H9 (cell line): ENCODE results near the gene REEP1. TPM values are rescaled to one million over a fixed set of nuclear protein-coding genes. Genes with fewer than 3 reads are reported as not detected.

Experiments
- DNase-seq: peaks from one replicate; pipeline ENCODE4 v3.0.0-alpha.2; 2017
- H2AFZ ChIP-seq: one replicate; pipeline ENCODE4 v1.6.1; 2013; ENCODE audit warnings: mild to moderate bottlenecking, low read length, control low read depth, moderate library complexity
- H2AK5ac ChIP-seq: 2 replicates; pipeline ENCODE4 v1.6.1; 2013; ENCODE audit warnings: low read length, control low read depth, mixed read lengths; ENCODE audit not compliant: insufficient read length
- H2BK120ac ChIP-seq: one replicate; pipeline ENCODE4 v1.6.1; 2013; ENCODE audit warnings: low read depth, mild to moderate bottlenecking, low read length, control low read depth, inconsistent platforms; ENCODE audit not compliant: poor library complexity, severe bottlenecking
- H2BK12ac ChIP-seq: 2 replicates; pipeline ENCODE4 v1.6.1; 2013; ENCODE audit warnings: low read length, control low read depth, mixed read lengths, low read depth; ENCODE audit not compliant: insufficient read length
- H2BK15ac ChIP-seq: 2 replicates; pipeline ENCODE4 v1.6.1; 2013; ENCODE audit warnings: low read depth, low read length, control low read depth
- H2BK20ac ChIP-seq: one replicate; pipeline ENCODE4 v1.6.1; 2013; ENCODE audit warnings: low read depth, mild to moderate bottlenecking, low read length, control low read depth, inconsistent platforms; ENCODE audit not compliant: poor library complexity, severe bottlenecking
- H2BK5ac ChIP-seq: 2 replicates; pipeline ENCODE4 v1.6.1; 2013; ENCODE audit warnings: low read length, control low read depth, mixed read lengths; ENCODE audit not compliant: insufficient read length
- H3K14ac ChIP-seq: 2 replicates; pipeline ENCODE4 v1.6.1; 2013; ENCODE audit warnings: low read length, control low read depth; ENCODE audit not compliant: insufficient read depth
- H3K18ac ChIP-seq: 2 replicates; pipeline ENCODE4 v1.6.1; 2013; ENCODE audit warnings: low read depth, mild to moderate bottlenecking, mixed read lengths, low read length, control low read depth; ENCODE audit not compliant: insufficient read length
- H3K23ac ChIP-seq: 2 replicates; pipeline ENCODE4 v1.6.1; 2013; ENCODE audit warnings: low read length, control low read depth, mixed read lengths, low read depth; ENCODE audit not compliant: insufficient read length
- H3K23me2 ChIP-seq: 2 replicates; pipeline ENCODE4 v1.6.1; 2013; ENCODE audit warnings: low read depth, mild to moderate bottlenecking, mixed read lengths, low read length, control low read depth; ENCODE audit not compliant: insufficient read length, poor library complexity, severe bottlenecking
- H3K27ac ChIP-seq: 2 replicates; pipeline ENCODE4 v1.5.1; 2013; ENCODE audit warnings: low read length, control low read depth, mixed read lengths, low read depth; ENCODE audit not compliant: insufficient read length
- H3K27me3 ChIP-seq: 2 replicates; pipeline ENCODE4 v1.6.1; 2013; ENCODE audit warnings: low read length, control low read depth, inconsistent platforms; ENCODE audit not compliant: insufficient read depth
- H3K4ac ChIP-seq: 2 replicates; pipeline ENCODE4 v1.6.1; 2013; ENCODE audit warnings: low read depth, mild to moderate bottlenecking, control low read depth, inconsistent platforms, low read length, moderate library complexity
- H3K4me1 ChIP-seq: 2 replicates; pipeline ENCODE4 v1.6.1; 2013; ENCODE audit warnings: low read length, control low read depth, inconsistent platforms; ENCODE audit not compliant: insufficient read depth
- H3K4me2 ChIP-seq: 2 replicates; pipeline ENCODE4 v1.6.1; 2013; ENCODE audit warnings: low read length, control low read depth, mixed read lengths; ENCODE audit not compliant: insufficient read length, insufficient read depth
- H3K56ac ChIP-seq: 2 replicates; pipeline ENCODE4 v1.6.1; 2013; ENCODE audit warnings: low read depth, mild to moderate bottlenecking, mixed read lengths, low read length, control low read depth; ENCODE audit not compliant: insufficient read length
- H3K79me1 ChIP-seq: 2 replicates; pipeline ENCODE4 v1.6.1; 2013; ENCODE audit warnings: low read depth, mild to moderate bottlenecking, moderate library complexity, low read length, control low read depth, inconsistent platforms; ENCODE audit not compliant: insufficient read depth, poor library complexity, severe bottlenecking
- H3K79me2 ChIP-seq: 2 replicates; pipeline ENCODE4 v1.6.1; 2013; ENCODE audit warnings: low read length, control low read depth, inconsistent platforms; ENCODE audit not compliant: insufficient read depth
- H3K9ac ChIP-seq: 2 replicates; pipeline ENCODE4 v1.6.1; 2013; ENCODE audit warnings: low read length, control low read depth, mixed read lengths; ENCODE audit not compliant: insufficient read length; ENCODE audit errors: extremely low read depth
- H3K9me3 ChIP-seq: one replicate; pipeline ENCODE4 v1.6.1; 2013; ENCODE audit warnings: low read depth, low read length, inconsistent platforms; ENCODE audit not compliant: control insufficient read depth
- H3T11ph ChIP-seq: one replicate; pipeline ENCODE4 v1.6.1; 2013; ENCODE audit warnings: mild to moderate bottlenecking, low read length, control low read depth, inconsistent platforms
- H4K20me1 ChIP-seq: one replicate; pipeline ENCODE4 v1.6.1; 2013; ENCODE audit not compliant: control insufficient read depth, insufficient read length, insufficient read depth
- H4K5ac ChIP-seq: 2 replicates; pipeline ENCODE4 v1.6.1; 2013; ENCODE audit warnings: low read depth, mild to moderate bottlenecking, mixed read lengths, low read length, control low read depth; ENCODE audit not compliant: insufficient read length
- H4K8ac ChIP-seq: replicated peaks from 2 replicates; pipeline ENCODE4 v1.6.1; 2013; ENCODE audit warnings: low read length, control low read depth, mixed read lengths, low read depth; ENCODE audit not compliant: insufficient read length
- H4K91ac ChIP-seq: 2 replicates; pipeline ENCODE4 v1.6.1; 2013; ENCODE audit warnings: low read depth, mild to moderate bottlenecking, moderate library complexity, mixed read lengths, low read length, control low read depth; ENCODE audit not compliant: insufficient read length
- H3K27ac Mint-ChIP-seq, 3 experiments: 2 replicates in 2 of 3; 3 replicates in 1 of 3; pipeline ENCODE4 v1.8.0; 2020 to 2021; ENCODE audit warnings: mixed read lengths in 3 of 3, mild to moderate bottlenecking in 1 of 3, moderate library complexity in 1 of 3
- H3K27me3 Mint-ChIP-seq: 2 replicates; pipeline ENCODE4 v1.8.0; 2021; ENCODE audit warnings: low read depth, mild to moderate bottlenecking, moderate library complexity, mixed read lengths
- H3K36me3 Mint-ChIP-seq, 3 experiments: 2 replicates in 2 of 3; 3 replicates in 1 of 3; pipeline ENCODE4 v1.8.0; 2020 to 2021; ENCODE audit warnings: low read depth in 3 of 3, mixed read lengths in 3 of 3; ENCODE audit not compliant: insufficient read depth in 1 of 3
- H3K4me1 Mint-ChIP-seq, 2 experiments: 2 replicates each; pipeline ENCODE4 v1.8.0; 2020; ENCODE audit warnings: mixed read lengths in 2 of 2
- H3K4me3 Mint-ChIP-seq, 2 experiments: 2 replicates in 1 of 2; 3 replicates in 1 of 2; pipeline ENCODE4 v1.8.0; 2020 to 2021; ENCODE audit warnings: mild to moderate bottlenecking in 2 of 2, mixed read lengths in 2 of 2, moderate library complexity in 1 of 2
- H3K9me3 Mint-ChIP-seq, 2 experiments: 2 replicates in 1 of 2; 3 replicates in 1 of 2; pipeline ENCODE4 v1.8.0; 2020; ENCODE audit warnings: mild to moderate bottlenecking in 2 of 2, mixed read lengths in 2 of 2, moderate library complexity in 1 of 2
- whole genome bisulfite sequencing: extraction: QIAGEN DNeasy Blood & Tissue Kit; methylation state at CpG from one replicate; pipeline ENCODE4 v1.1.7; 2013; ENCODE audit warnings: missing lambda C conversion rate, low lambda C conversion rate, mixed read lengths; ENCODE audit not compliant: insufficient read length; ENCODE audit errors: extremely low coverage; 5-methylcytosine and 5-hydroxymethylcytosine counted together
- total RNA-seq: library from RNA; stranded (reverse); gene quantifications from 2 replicates; pipeline ENCODE4 v1.2.1, GENCODE V29; 2021
- TF ChIP-seq, protein P1 (sequence below): fragments of 200-600 bp; sonication (generic); conservative IDR thresholded peaks from 3 replicates; pipeline ENCODE4 v1.8.0; 2021; ENCODE audit warnings: antibody characterized with exemption, mild to moderate bottlenecking

REEP1 gene
- total RNA-seq, 1 experiment from 2014 or later = 1.3 TPM

DNA sequence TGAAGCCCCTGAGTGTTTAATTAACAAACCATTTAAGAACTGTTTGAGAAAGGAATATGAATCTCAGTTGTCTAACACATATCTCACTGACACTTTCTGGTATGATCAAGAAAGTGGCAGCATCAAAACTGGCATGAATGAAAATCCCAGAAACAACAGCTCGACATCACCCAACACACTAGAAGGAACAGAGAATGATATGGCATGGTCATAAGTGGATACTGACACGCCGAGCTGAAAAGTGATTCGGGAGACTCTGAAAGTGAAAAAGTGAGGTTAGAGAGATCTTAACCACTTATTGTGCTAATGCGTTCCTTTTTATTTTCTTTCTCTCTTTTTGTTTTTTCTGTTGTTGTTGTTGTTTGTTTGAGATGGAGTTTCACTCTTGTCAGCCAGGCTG is 100.3 kb downstream of the REEP1 start:
- no peak overlapping the region for H2BK5ac ChIP-seq
- H3K23ac ChIP-seq = no peak overlapping the region
- H3T11ph ChIP-seq = no peak overlapping the region
- DNase-seq = no peak
- TF ChIP-seq, protein P1, sequence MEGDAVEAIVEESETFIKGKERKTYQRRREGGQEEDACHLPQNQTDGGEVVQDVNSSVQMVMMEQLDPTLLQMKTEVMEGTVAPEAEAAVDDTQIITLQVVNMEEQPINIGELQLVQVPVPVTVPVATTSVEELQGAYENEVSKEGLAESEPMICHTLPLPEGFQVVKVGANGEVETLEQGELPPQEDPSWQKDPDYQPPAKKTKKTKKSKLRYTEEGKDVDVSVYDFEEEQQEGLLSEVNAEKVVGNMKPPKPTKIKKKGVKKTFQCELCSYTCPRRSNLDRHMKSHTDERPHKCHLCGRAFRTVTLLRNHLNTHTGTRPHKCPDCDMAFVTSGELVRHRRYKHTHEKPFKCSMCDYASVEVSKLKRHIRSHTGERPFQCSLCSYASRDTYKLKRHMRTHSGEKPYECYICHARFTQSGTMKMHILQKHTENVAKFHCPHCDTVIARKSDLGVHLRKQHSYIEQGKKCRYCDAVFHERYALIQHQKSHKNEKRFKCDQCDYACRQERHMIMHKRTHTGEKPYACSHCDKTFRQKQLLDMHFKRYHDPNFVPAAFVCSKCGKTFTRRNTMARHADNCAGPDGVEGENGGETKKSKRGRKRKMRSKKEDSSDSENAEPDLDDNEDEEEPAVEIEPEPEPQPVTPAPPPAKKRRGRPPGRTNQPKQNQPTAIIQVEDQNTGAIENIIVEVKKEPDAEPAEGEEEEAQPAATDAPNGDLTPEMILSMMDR = no peak
- Mint-ChIP-seq H3K27ac (no peak overlapping the region), H3K27me3 (peaks cover 2% of the 10 kb centered on the region; the same call in 1 of the 2 replicates), H3K36me3 (no peaks in the 10 kb centered on the region), H3K4me1 (peaks cover 7 to 10% of the 10 kb centered on the region in 2 experiments), H3K9me3 (no peaks in the 10 kb centered on the region), H3K4me3 (no peak overlapping the region)
- no peaks in the 10 kb centered on the region for H4K20me1 ChIP-seq
- H2BK120ac ChIP-seq = no peak overlapping the region
- no peaks in the 10 kb centered on the region for H3K23me2 ChIP-seq
- WGBS = no CpG with 5 or more reads among the region's 5 CpGs
- no peaks in the 10 kb centered on the region; the same call in 1 of the 2 replicates for H3K4me1 ChIP-seq
- H3K79me1 ChIP-seq = no peaks in the 10 kb centered on the region
- no peak overlapping the region for H3K18ac ChIP-seq
- H2BK15ac ChIP-seq = no peak overlapping the region
- no peaks in the 10 kb centered on the region for H3K27me3 ChIP-seq
- H2BK20ac ChIP-seq = no peak overlapping the region
- H2BK12ac ChIP-seq = no peak overlapping the region
- H3K4me2 ChIP-seq = no peak overlapping the region
- H4K5ac ChIP-seq = no peak overlapping the region
- H3K27ac ChIP-seq = no peak overlapping the region
- H3K4ac ChIP-seq = no peak overlapping the region
- H3K9me3 ChIP-seq = no peaks in the 10 kb centered on the region
- no peak overlapping the region for H2AK5ac ChIP-seq
- no peaks in the 10 kb centered on the region for H3K79me2 ChIP-seq
- no peak overlapping the region for H3K56ac ChIP-seq
- H4K91ac ChIP-seq = no peak overlapping the region
- no peak overlapping the region for H4K8ac ChIP-seq
- no peak overlapping the region for H2AFZ ChIP-seq
- H3K9ac ChIP-seq = no peak overlapping the region
- no peak overlapping the region for H3K14ac ChIP-seq
